Spinal cord (tissue), 10 donors: ENCODE measurements around the gene ARHGAP30. TPM values are rescaled to one million over a fixed set of nuclear protein-coding genes. Genes with fewer than 3 reads are reported as not detected.
A peak's percentile ranks its signal among the peaks of the same experiment; 100 is the strongest.
"Not testable (repeated sequence)": the region's sequence is repeated elsewhere in the genome, so short reads cannot be mapped to it uniquely, and the experiment has no call there.

Experiments
- DNase-seq, 6 donors: peaks; one replicate each; pipeline versions ENCODE4 v3.0.0 to v3.0.0-alpha.2; 2013 to 2015; ENCODE audit warnings: low spot score in 6 of 6, low read depth in 4 of 6
- H3K27ac ChIP-seq: one replicate; pipeline ENCODE4 v1.5.1; 2013; ENCODE audit warnings: low read depth, low read length, control low read depth
- H3K27me3 ChIP-seq: one replicate; pipeline ENCODE4 v1.6.1; 2013; ENCODE audit warnings: low read length; ENCODE audit not compliant: control insufficient read depth, insufficient read depth
- H3K36me3 ChIP-seq: one replicate; pipeline ENCODE4 v1.6.1; 2013; ENCODE audit warnings: low read length; ENCODE audit not compliant: control insufficient read depth, insufficient read depth
- H3K4me1 ChIP-seq: one replicate; pipeline ENCODE4 v1.6.1; 2013; ENCODE audit warnings: low read length; ENCODE audit not compliant: control insufficient read depth, insufficient read depth
- H3K4me3 ChIP-seq: one replicate; pipeline ENCODE4 v1.5.1; 2013; ENCODE audit warnings: low read depth, low read length, control low read depth
- H3K9me3 ChIP-seq: one replicate; pipeline ENCODE4 v1.6.1; 2013; ENCODE audit warnings: low read length; ENCODE audit not compliant: control insufficient read depth, insufficient read depth
- WGBS: methylation state at CpG from one replicate; pipeline ENCODE4 v1.1.5; 2013; ENCODE audit warnings: missing lambda C conversion rate; ENCODE audit not compliant: insufficient coverage; 5-methylcytosine and 5-hydroxymethylcytosine counted together
- polyA plus RNA-seq, 2 donors: library from polyadenylated mRNA; unstranded; fragments of 120-200 nt; gene quantifications; one replicate each; pipeline ENCODE4 v1.2.1, GENCODE V29; 2013; ENCODE audit not compliant: insufficient read length in 2 of 2
- total RNA-seq, 2 donors: library from RNA; depleted of rRNA in 1 of 2; stranded (reverse); fragments of 120-200 nt in 1 of 2; fragments of >200 nt in 1 of 2; gene quantifications; one replicate each; pipeline versions ENCODE4 v1.2.3 to v1.2.4, GENCODE V29; 2013 to 2014
- donor health status: healthy.

ARHGAP30 gene
- total and polyA plus RNA-seq, 4 donors: 2.1 to 4.2 (median 2.8) TPM

- no peak for DNase-seq
- Histone ChIP-seq H3K36me3 (peaks cover 12% of the 10 kb centered on the region), H3K4me1 (peaks cover 5% of the 10 kb centered on the region), H3K27ac (no peak overlapping the region), H3K4me3 (no peak overlapping the region), H3K27me3 (no peaks in the 10 kb centered on the region), H3K9me3 (no peaks in the 10 kb centered on the region)
- 93% methylated on average over 3 of the region's 3 CpGs for WGBS
These were observed 35.9 kb downstream of the ARHGAP30 start for GRCh38 chr1:161033751-161034150.

- Histone ChIP-seq H3K27me3 (no peaks in the 10 kb centered on the region), H3K9me3 (no peaks in the 10 kb centered on the region), H3K27ac (no peak overlapping the region), H3K4me3 (no peak overlapping the region), H3K36me3 (no peaks in the 10 kb centered on the region), H3K4me1 (no peaks in the 10 kb centered on the region)
- no peak for DNase-seq
- 75% methylated on average over 1 of the region's 1 CpG for WGBS
These were observed 37.3 kb downstream of the ARHGAP30 start for GRCh38 chr1:161032409-161032808.

- no peak for DNase-seq
- Histone ChIP-seq H3K4me1 (no peaks in the 10 kb centered on the region), H3K27ac (no peak overlapping the region), H3K36me3 (no peaks in the 10 kb centered on the region), H3K4me3 (no peak overlapping the region), H3K27me3 (no peaks in the 10 kb centered on the region), H3K9me3 (no peaks in the 10 kb centered on the region)
- WGBS: no CpG with 5 or more reads among the region's 2 CpGs
These were observed 37.8 kb downstream of the ARHGAP30 start for GRCh38 chr1:161031874-161032273.

GRCh38 chr1:161029466-161029865, 40.2 kb downstream of the ARHGAP30 start:
- not testable (repeated sequence) for H3K4me1 ChIP-seq, DNase-seq, H3K4me3 ChIP-seq, H3K27ac ChIP-seq, H3K27me3 ChIP-seq, H3K36me3 ChIP-seq, H3K9me3 ChIP-seq
- WGBS: 97% methylated on average over 28 of the region's 32 CpGs

GRCh38 chr1:161026954-161027353, 42.7 kb downstream of the ARHGAP30 start:
- H3K9me3 ChIP-seq, H3K27me3 ChIP-seq, H3K36me3 ChIP-seq, H3K4me1 ChIP-seq, H3K27ac ChIP-seq, DNase-seq, H3K4me3 ChIP-seq: not testable (repeated sequence)
- 70% methylated on average over 1 of the region's 1 CpG for WGBS

- H3K9me3 ChIP-seq, H3K27ac ChIP-seq, H3K36me3 ChIP-seq, DNase-seq, H3K4me3 ChIP-seq: not testable (repeated sequence)
- H3K27me3 ChIP-seq: peaks cover 33% of the 10 kb centered on the region
- WGBS: 89% methylated on average over 9 of the region's 12 CpGs
- peaks cover 18% of the 10 kb centered on the region for H3K4me1 ChIP-seq
These were observed 47.3 kb downstream of the ARHGAP30 start for GRCh38 chr1:161022432-161022831.

GRCh38 chr1:161021970-161022353, 47.7 kb downstream of the ARHGAP30 start:
- WGBS: 90% methylated on average over 1 of the region's 2 CpGs

GRCh38 chr1:161021165-161021969, 48.3 kb downstream of the ARHGAP30 start:
- DNase-seq: peak in 3 of 6 donors; percentile 21 to 85 (median 82)
- Histone ChIP-seq H3K36me3 (no peaks in the 10 kb centered on the region), H3K9me3 (no peaks in the 10 kb centered on the region), H3K4me1 (peaks cover 18% of the 10 kb centered on the region), H3K4me3 (peak overlapping the region; percentile 51), H3K27me3 (peaks cover 33% of the 10 kb centered on the region), H3K27ac (no peak overlapping the region)
- WGBS: 14% methylated on average over 31 of the region's 34 CpGs

More at GRCh38 chr1:161021970-161022353, 47.7 kb downstream of the ARHGAP30 start:
- H3K27me3 ChIP-seq: peaks cover 33% of the 10 kb centered on the region
- no peaks in the 10 kb centered on the region for H3K36me3 ChIP-seq
- DNase-seq: no peak
- H3K4me3 ChIP-seq: no peak overlapping the region
- no peak overlapping the region for H3K27ac ChIP-seq
- peaks cover 18% of the 10 kb centered on the region for H3K4me1 ChIP-seq
- H3K9me3 ChIP-seq: no peaks in the 10 kb centered on the region

GRCh38 chr1:161020509-161021164, 49.1 kb downstream of the ARHGAP30 start, which contains the start of gene F11R:
F11R (minus strand) TSS chr1:161021152; CDS start chr1:161021073, 79 bp downstream.
- H3K4me3 ChIP-seq: peak within 1 kb of the TSS; percentile 51
- peaks cover 18% of the 10 kb centered on the region for H3K4me1 ChIP-seq
- peak within 1 kb of the TSS; percentile 54 for H3K27ac ChIP-seq
- no peaks in the 10 kb centered on the region for H3K36me3 ChIP-seq
- DNase-seq: no peak
- under 1% methylated on average over 36 of the region's 36 CpGs for WGBS
- H3K27me3 ChIP-seq: peaks cover 33% of the 10 kb centered on the region
- H3K9me3 ChIP-seq: no peaks in the 10 kb centered on the region
